Omental fat pad (tissue), 4 donors: Measurements from ENCODE around the gene PHKA1. TPM values are rescaled to one million over a fixed set of nuclear protein-coding genes. Genes with fewer than 3 reads are reported as not detected.

Source experiments
- ATAC-seq: fragments of 150-250 bp; one replicate; pipeline ENCODE4 v1.9.1; 2016; ENCODE audit warnings: mild to moderate bottlenecking, moderate library complexity; ENCODE audit not compliant: low FRiP score
- DNase-seq: peaks from one replicate; pipeline ENCODE4 v3.0.0-alpha.2; 2019; ENCODE audit warnings: low spot score
- CTCF ChIP-seq, 3 donors: fragments of 450-650 bp; IDR thresholded peaks; one replicate each; pipeline ENCODE4 v1.5.1; 2016 to 2017; ENCODE audit warnings: antibody characterized with exemption in 3 of 3, mild to moderate bottlenecking in 3 of 3, moderate library complexity in 2 of 3
- total RNA-seq, 4 donors: library from RNA; depleted of rRNA; stranded (reverse); fragments of >200 nt; gene quantifications; one replicate each; pipeline ENCODE4 v1.1.0, GENCODE V29; 2016

The PHKA1 gene
- total RNA-seq, 4 donors from 2014 or later: 4.6 to 9.3 (median 6.0) TPM

- no peak for ATAC-seq
Measured at GRCh38 chrX:72634331-72634730, 79.8 kb downstream of the PHKA1 start.

GRCh38 chrX:72630185-72630584 is 83.9 kb downstream of the PHKA1 start:
- ATAC-seq: no peak
- no peak for DNase-seq
- no peak for TF ChIP-seq CTCF (IDR thresholded peaks at IDR 0.05)

More at GRCh38 chrX:72634331-72634730, 79.8 kb downstream of the PHKA1 start:
- no peak for TF ChIP-seq CTCF (IDR thresholded peaks at IDR 0.05)
- no peak for DNase-seq

GRCh38 chrX:72624194-72624593 is 89.9 kb downstream of the PHKA1 start:
- DNase-seq (no peak), ATAC-seq (no peak)
- TF ChIP-seq CTCF (IDR thresholded peaks at IDR 0.05): no peak

- TF ChIP-seq CTCF (IDR thresholded peaks at IDR 0.05): no peak
- ATAC-seq (no peak), DNase-seq (no peak)
Measured at GRCh38 chrX:72621625-72622485, 92.3 kb downstream of the PHKA1 start.

- no peak for TF ChIP-seq CTCF (IDR thresholded peaks at IDR 0.05)
- ATAC-seq: no peak
- DNase-seq: no peak
Measured at GRCh38 chrX:72621163-72621562, 92.9 kb downstream of the PHKA1 start.

- TF ChIP-seq CTCF (IDR thresholded peaks at IDR 0.05): no peak
- ATAC-seq (peak; percentile 77), DNase-seq (no peak)
Measured at GRCh38 chrX:72620550-72621145, 93.5 kb downstream of the PHKA1 start.

GRCh38 chrX:72609313-72609712 is 104.8 kb downstream of the PHKA1 start:
- ATAC-seq: no peak
- TF ChIP-seq CTCF (IDR thresholded peaks at IDR 0.05): no peak
- DNase-seq: no peak
